Measurements from ENCODE around the gene ZNF687. TPM values are rescaled to one million over a fixed set of nuclear protein-coding genes. Genes with fewer than 3 reads are reported as not detected.
A peak's percentile ranks its signal among the peaks of the same experiment; 100 is the strongest.
"Not testable (repeated sequence)": the region's sequence is repeated elsewhere in the genome, so short reads cannot be mapped to it uniquely, and the experiment has no call there.

Gene ZNF687
- 11.4 and 11.9 TPM in 2 replicates for total RNA-seq (2014; rRNA removed; shearing (Covaris generic))

- DNase-seq (ENCODE audit: low read depth): peak; percentile 100
Observed at GRCh38 chr1:151281969-151282882, at the start of gene ZNF687. TSS of gene ZNF687 (plus strand) at chr1:151282299. CDS start at chr1:151286292, 3,993 bp downstream.

GRCh38 chr1:151235235-151235634 is 46.9 kb upstream of the ZNF687 start:
- no peak for DNase-seq (ENCODE audit: low read depth)

- no peak for DNase-seq (ENCODE audit: low read depth)
Observed at GRCh38 chr1:151237678-151238466, 44.2 kb upstream of the ZNF687 start.

- DNase-seq (ENCODE audit: low read depth): peak; percentile 64
Observed at GRCh38 chr1:151238467-151238739, 43.7 kb upstream of the ZNF687 start.

GRCh38 chr1:151242442-151242841 is 39.7 kb upstream of the ZNF687 start:
- DNase-seq (ENCODE audit: low read depth): no peak

- DNase-seq (ENCODE audit: low read depth): no peak
Observed at GRCh38 chr1:151243683-151244216, 38.3 kb upstream of the ZNF687 start.

- no peak for DNase-seq (ENCODE audit: low read depth)
Observed at GRCh38 chr1:151246786-151247185, 35.3 kb upstream of the ZNF687 start.

- peak; percentile 69 for DNase-seq (ENCODE audit: low read depth)
Observed at GRCh38 chr1:151251656-151252470, 30.2 kb upstream of the ZNF687 start.

- DNase-seq (ENCODE audit: low read depth): peak; percentile 98
Observed at GRCh38 chr1:151254217-151255213, 27.6 kb upstream of the ZNF687 start, which contains the start of gene PSMD4. TSS of gene PSMD4 (plus strand) at chr1:151254734. CDS start at chr1:151254783, 49 bp downstream.

- DNase-seq (ENCODE audit: low read depth): peak; percentile 8
Observed at GRCh38 chr1:151255381-151255780, 26.7 kb upstream of the ZNF687 start.

- no peak for DNase-seq (ENCODE audit: low read depth)
Observed at GRCh38 chr1:151259351-151259750, 22.7 kb upstream of the ZNF687 start.

- no peak for DNase-seq (ENCODE audit: low read depth)
Observed at GRCh38 chr1:151265446-151266236, 16.5 kb upstream of the ZNF687 start.

GRCh38 chr1:151266315-151266714 is 15.8 kb upstream of the ZNF687 start:
- no peak for DNase-seq (ENCODE audit: low read depth)

- no peak for DNase-seq (ENCODE audit: low read depth)
Observed at GRCh38 chr1:151266821-151267220, 15.3 kb upstream of the ZNF687 start.

- no peak for DNase-seq (ENCODE audit: low read depth)
Observed at GRCh38 chr1:151267760-151268159, 14.3 kb upstream of the ZNF687 start.

GRCh38 chr1:151273924-151274466 is 8.1 kb upstream of the ZNF687 start:
- no peak for DNase-seq (ENCODE audit: low read depth)

- not testable (repeated sequence) for DNase-seq (ENCODE audit: low read depth)
Observed at GRCh38 chr1:151275341-151275740, 6.8 kb upstream of the ZNF687 start.

GRCh38 chr1:151277249-151277648 is 4.8 kb upstream of the ZNF687 start:
- DNase-seq (ENCODE audit: low read depth): no peak
